IMR-90 (cell line): ENCODE results near the gene UST. TPM values are rescaled to one million over a fixed set of nuclear protein-coding genes. Genes with fewer than 3 reads are reported as not detected.
A peak's percentile ranks its signal among the peaks of the same experiment; 100 is the strongest.

Source experiments
- ATAC-seq: fragments of 200-7000 bp; cut with Tn5 transposase; 2 replicates; pipeline ENCODE4 v1.9.1; 2020; ENCODE audit warnings: low read depth, mild to moderate bottlenecking, moderate library complexity
- BruUV-seq: library from RNA; stranded (reverse); fragments of 400-500 nt; replicated peaks from 2 replicates; lab custom pipeline; 2021; lab: Mats Ljungman, UMichigan
- CTCF ChIA-PET: fragments of 300-600 bp; formaldehyde crosslinking; extraction: SDS; loops from one replicate; lab custom pipeline; 2021; ENCODE audit warnings: antibody characterized with exemption; lab: Yijun Ruan, JAX
- POLR2A ChIA-PET: fragments of 300-600 bp; sonication (Branson Sonifier 250); formaldehyde crosslinking; loops from one replicate; lab custom pipeline; 2022; ENCODE audit warnings: antibody characterized with exemption; ENCODE audit not compliant: unreplicated experiment; lab: Charles Lee
- DNase-seq: peaks from one replicate; pipeline ENCODE4 v3.0.0; 2013
- H2AFZ ChIP-seq: replicated peaks from 2 replicates; pipeline ENCODE3; 2013; ENCODE audit warnings: low read length, mild to moderate bottlenecking; ENCODE audit not compliant: poor library complexity
- H2AK5ac ChIP-seq: 2 replicates; pipeline ENCODE4 v1.6.1; 2013; ENCODE audit warnings: low read depth, low read length, inconsistent platforms
- H2AK9ac ChIP-seq: replicated peaks from 2 replicates; pipeline ENCODE3; 2013; ENCODE audit warnings: mild to moderate bottlenecking, low read depth, low read length, moderate library complexity; ENCODE audit not compliant: poor library complexity
- H2BK120ac ChIP-seq: 2 replicates; pipeline ENCODE4 v1.6.1; 2013; ENCODE audit warnings: low read depth, low read length, inconsistent platforms
- H2BK15ac ChIP-seq: 3 replicates; pipeline ENCODE4 v1.6.1; 2013; ENCODE audit warnings: low read depth, low read length, inconsistent platforms
- H2BK20ac ChIP-seq: 2 replicates; pipeline ENCODE4 v1.6.1; 2013; ENCODE audit warnings: low read depth, mild to moderate bottlenecking, inconsistent platforms, low read length, moderate library complexity
- H2BK5ac ChIP-seq: 2 replicates; pipeline ENCODE4 v1.6.1; 2013; ENCODE audit warnings: mild to moderate bottlenecking, low read depth, low read length, inconsistent platforms; ENCODE audit not compliant: poor library complexity, severe bottlenecking
- H3K14ac ChIP-seq: replicated peaks from 2 replicates; pipeline ENCODE4 v1.6.1; 2013; ENCODE audit warnings: low read depth, low read length, inconsistent platforms
- H3K18ac ChIP-seq: 2 replicates; pipeline ENCODE4 v1.6.1; 2013; ENCODE audit warnings: low read depth, low read length, control low read depth
- H3K23ac ChIP-seq: 2 replicates; pipeline ENCODE4 v1.6.1; 2013; ENCODE audit warnings: low read depth, low read length, inconsistent platforms
- H3K27ac ChIP-seq: 2 replicates; pipeline ENCODE4 v1.5.1; 2013; ENCODE audit warnings: mild to moderate bottlenecking, control low read depth, low read length; ENCODE audit not compliant: insufficient read depth
- H3K27me3 ChIP-seq: 2 replicates; pipeline ENCODE4 v1.6.1; 2013; ENCODE audit warnings: low read length; ENCODE audit not compliant: control insufficient read depth, insufficient read depth
- H3K36me3 ChIP-seq: 2 replicates; pipeline ENCODE4 v1.6.1; 2013; ENCODE audit warnings: low read length, mixed read lengths; ENCODE audit not compliant: control insufficient read depth, insufficient read depth
- H3K4ac ChIP-seq: 2 replicates; pipeline ENCODE4 v1.6.1; 2013; ENCODE audit warnings: low read depth, low read length, inconsistent platforms
- H3K4me1 ChIP-seq: 2 replicates; pipeline ENCODE4 v1.6.1; 2013; ENCODE audit warnings: low read length, mixed read lengths; ENCODE audit not compliant: control insufficient read depth, insufficient read depth
- H3K4me2 ChIP-seq: 2 replicates; pipeline ENCODE4 v1.6.1; 2013; ENCODE audit warnings: low read depth, mild to moderate bottlenecking, control low read depth, low read length, moderate library complexity
- H3K4me3 ChIP-seq: 2 replicates; pipeline ENCODE4 v1.5.1; 2013; ENCODE audit warnings: low read depth, mild to moderate bottlenecking, control low read depth, low read length, moderate library complexity; ENCODE audit not compliant: insufficient read depth
- H3K56ac ChIP-seq: 2 replicates; pipeline ENCODE4 v1.6.1; 2013; ENCODE audit warnings: low read length, inconsistent platforms; ENCODE audit not compliant: insufficient read depth; ENCODE audit errors: extremely low read depth
- H3K79me1 ChIP-seq, 2 experiments: 2 replicates each; pipeline ENCODE4 v1.6.1; 2013; ENCODE audit warnings: low read length in 2 of 2, inconsistent platforms in 1 of 2, low read depth in 1 of 2
- H3K9ac ChIP-seq: 2 replicates; pipeline ENCODE4 v1.6.1; 2013; ENCODE audit warnings: low read depth, low read length, control low read depth
- H3K9me1 ChIP-seq: 2 replicates; pipeline ENCODE4 v1.6.1; 2013; ENCODE audit warnings: low read length, inconsistent platforms; ENCODE audit not compliant: insufficient read depth
- H3K9me3 ChIP-seq: 2 replicates; pipeline ENCODE4 v1.6.1; 2013; ENCODE audit warnings: low read length; ENCODE audit not compliant: control insufficient read depth, insufficient read depth
- H4K20me1 ChIP-seq: 2 replicates; pipeline ENCODE4 v1.6.1; 2013; ENCODE audit warnings: low read length, inconsistent platforms; ENCODE audit not compliant: insufficient read depth
- H4K5ac ChIP-seq: 2 replicates; pipeline ENCODE4 v1.6.1; 2013; ENCODE audit warnings: mild to moderate bottlenecking, low read depth, low read length, control low read depth
- H4K8ac ChIP-seq, 2 experiments: 2 replicates each; pipeline ENCODE4 v1.6.1; 2013; ENCODE audit warnings: low read depth in 2 of 2, low read length in 2 of 2, control low read depth in 1 of 2, inconsistent platforms in 1 of 2
- H4K91ac ChIP-seq: 2 replicates; pipeline ENCODE4 v1.6.1; 2013; ENCODE audit warnings: low read depth, low read length, inconsistent platforms; ENCODE audit not compliant: insufficient read depth
- CEBPB ChIP-seq: IDR thresholded peaks from 2 replicates; pipeline ENCODE4 v1.6.1; 2012; ENCODE audit warnings: low read depth, low read length, improper control_type of control experiment
- SMC3 ChIP-seq: fragments of 150-350 bp; IDR thresholded peaks from 2 replicates; pipeline ENCODE4 v1.6.1; 2016; ENCODE audit warnings: low read depth, mild to moderate bottlenecking, antibody characterized with exemption, low read length, moderate library complexity
- WGBS, 2 experiments: methylation state at CpG; one replicate each; pipeline versions ENCODE4 v1.1.5 to v1.1.7; 2013; ENCODE audit warnings: missing lambda C conversion rate in 2 of 2; ENCODE audit not compliant: insufficient read length in 1 of 2; ENCODE audit errors: extremely low coverage in 2 of 2; 5-methylcytosine and 5-hydroxymethylcytosine counted together
- dilution Hi-C: fragments of 300-500 bp; cut with HindIII; formaldehyde crosslinking; loops from one replicate; pipeline ENCODE4 v1.14.3; 2018; ENCODE audit warnings: low sequenced_read_pairs; ENCODE audit not compliant: unreplicated experiment
- in situ Hi-C: fragments of 300-500 bp; cut with MboI; formaldehyde crosslinking; loops from 3 replicates; pipeline ENCODE4 v1.14.3; 2019; ENCODE audit warnings: low sequenced_read_pairs, inconsistent platforms, mixed read lengths
- intact Hi-C: fragments of 100-400 bp; cut with micrococcal nuclease; formaldehyde crosslinking; loops from 2 replicates; pipeline ENCODE4 v1.10.0; 2022
- polyA plus RNA-seq, 3 experiments: library from polyadenylated mRNA; depleted of rRNA; stranded (reverse); fragments of >200 nt; gene quantifications; 2 replicates each; pipeline ENCODE4 v1.2.3, GENCODE V29; 2012; ENCODE audit warnings: low replicate concordance in 1 of 3
- total RNA-seq: library from RNA; depleted of rRNA; stranded (reverse); fragments of >200 nt; gene quantifications from 2 replicates; pipeline ENCODE4 v1.2.3, GENCODE V29; 2012

The UST gene
- total and polyA plus RNA-seq, 2 of the 4 experiments (the other 2 are of a cell fraction) = 7.7 to 13.8 TPM

GRCh38 chr6:149015535-149016525, 269.0 kb downstream of the UST start:
- POLR2A ChIA-PET = no interaction called here
- peak overlapping the region; percentile 91 for H2AK5ac ChIP-seq
- peak overlapping the region; percentile 46; the same call in 1 of the 2 replicates for H4K5ac ChIP-seq
- TF ChIP-seq SMC3 (no peak), CEBPB (peak; percentile 95)
- no peak overlapping the region for H2AK9ac ChIP-seq
- H3K23ac ChIP-seq = no peak overlapping the region; the same call in 1 of the 2 replicates
- no peak overlapping the region for H3K4me3 ChIP-seq
- H2BK20ac ChIP-seq = peak overlapping the region; percentile 43; the same call in 1 of the 2 replicates
- peak overlapping the region; percentile 77; the same call in 1 of the 2 replicates for H3K14ac ChIP-seq
- peak overlapping the region; percentile 98 for H2BK15ac ChIP-seq
- H3K36me3 ChIP-seq = peaks cover 4% of the 10 kb centered on the region; the same call in 1 of the 2 replicates
- ATAC-seq = no peak
- H3K79me1 ChIP-seq = peaks cover 0 to 11% of the 10 kb centered on the region in 2 experiments; a peak in 1 of 4 replicates
- peak overlapping the region; percentile 79 for H2AFZ ChIP-seq
- no peaks in the 10 kb centered on the region for H3K27me3 ChIP-seq
- in situ Hi-C loops (no loop called here), intact Hi-C loops (no loop called here), dilution Hi-C loops (no loop called here)
- H3K4me2 ChIP-seq = peak overlapping the region; percentile 66; the same call in 1 of the 2 replicates
- peak overlapping the region; percentile 37 for H2BK120ac ChIP-seq
- no peak overlapping the region; the same call in 1 of the 2 replicates for H3K9ac ChIP-seq
- peak overlapping the region in 1 of 2 experiments; percentile 89; a peak in 2 of 4 replicates for H4K8ac ChIP-seq
- BruUV-seq = no TSS peak
- peak overlapping the region; percentile 75 for H2BK5ac ChIP-seq
- CTCF ChIA-PET = interaction anchor here (2.0 kb wide), 1 partner anchor 10 kb away, joined by 4 read pairs; no protein-coding TSS in a partner anchor
- peaks cover 18% of the 10 kb centered on the region for H3K4me1 ChIP-seq
- H3K9me3 ChIP-seq = no peaks in the 10 kb centered on the region
- H4K91ac ChIP-seq = peak overlapping the region; percentile 26; the same call in 1 of the 2 replicates
- H3K4ac ChIP-seq = peak overlapping the region; percentile 52; the same call in 1 of the 2 replicates
- DNase-seq = no peak
- WGBS, 2 experiments = no CpG with 5 or more reads among the region's 9 CpGs
- peak overlapping the region; percentile 62 for H3K18ac ChIP-seq
- H3K56ac ChIP-seq = peak overlapping the region; percentile 19
- H3K27ac ChIP-seq = peak overlapping the region; percentile 95
- peaks cover 3% of the 10 kb centered on the region; the same call in 1 of the 2 replicates for H4K20me1 ChIP-seq
- peaks cover 17% of the 10 kb centered on the region for H3K9me1 ChIP-seq
